HG03469 (cell line): Measurements from ENCODE around the gene PRKCE.

ENCODE experiments used
- ATAC-seq: cut with Tn5 transposase; IDR thresholded peaks from one replicate; pipeline ENCODE4 v1.9.1; 2021; ENCODE audit warnings: mild to moderate bottlenecking, moderate library complexity, moderate number of reproducible peaks; ENCODE audit not compliant: unreplicated experiment

PRKCE gene

DNA sequence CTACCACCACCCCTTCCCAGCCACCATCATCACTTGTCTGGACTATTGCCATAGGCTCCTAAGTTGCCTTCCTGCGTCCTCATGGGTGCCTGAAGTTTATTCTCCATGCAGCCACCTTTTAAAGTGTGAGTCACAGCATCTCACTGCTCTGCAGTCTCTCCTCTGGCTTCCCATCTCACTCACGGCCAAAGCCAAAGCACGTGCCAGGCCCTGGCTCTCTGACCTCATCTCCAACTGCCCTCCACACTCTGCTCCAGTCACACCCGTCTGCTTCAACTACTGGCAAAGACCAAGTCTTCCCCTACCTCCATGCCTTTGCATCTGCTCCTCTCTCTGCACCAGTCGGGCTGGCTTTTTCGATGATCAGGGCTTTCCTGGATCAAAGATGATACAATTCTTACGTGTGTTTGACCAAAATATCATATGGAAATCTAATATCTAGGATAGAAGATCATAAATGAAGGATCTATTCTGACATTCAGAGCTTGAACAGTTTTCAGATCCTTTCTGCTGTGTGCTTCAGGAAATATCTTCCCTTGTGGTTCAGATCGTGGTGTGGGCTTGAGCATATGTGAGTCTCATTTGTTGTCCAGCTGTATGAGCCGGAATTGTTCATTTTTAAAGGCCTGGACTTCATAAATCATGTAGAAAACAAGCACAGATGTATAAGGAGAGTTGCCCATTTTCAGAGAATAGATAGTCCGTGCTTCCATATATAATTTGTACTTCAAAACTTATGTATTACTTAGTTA lies 175.6 kb downstream of the PRKCE start:
- no peak for ATAC-seq

DNA sequence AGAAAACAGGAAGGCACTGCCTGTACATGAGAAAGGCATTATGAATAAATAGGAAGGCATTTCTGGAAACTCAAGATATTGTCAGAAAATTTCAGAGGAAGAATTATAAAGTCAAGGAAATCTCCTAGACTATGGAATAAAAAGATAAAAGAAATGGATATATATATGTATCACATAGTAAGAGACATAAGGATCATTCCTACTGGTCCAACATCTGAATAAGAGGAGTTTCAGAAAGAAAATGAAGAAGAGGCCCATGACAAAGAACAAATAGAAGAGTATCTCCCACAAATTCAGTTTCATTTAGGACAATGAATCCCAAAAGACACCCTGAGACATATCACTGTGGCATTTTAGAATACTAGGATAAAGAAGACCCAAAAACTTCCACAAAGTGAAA lies 178.8 kb downstream of the PRKCE start:
- no peak for ATAC-seq

DNA sequence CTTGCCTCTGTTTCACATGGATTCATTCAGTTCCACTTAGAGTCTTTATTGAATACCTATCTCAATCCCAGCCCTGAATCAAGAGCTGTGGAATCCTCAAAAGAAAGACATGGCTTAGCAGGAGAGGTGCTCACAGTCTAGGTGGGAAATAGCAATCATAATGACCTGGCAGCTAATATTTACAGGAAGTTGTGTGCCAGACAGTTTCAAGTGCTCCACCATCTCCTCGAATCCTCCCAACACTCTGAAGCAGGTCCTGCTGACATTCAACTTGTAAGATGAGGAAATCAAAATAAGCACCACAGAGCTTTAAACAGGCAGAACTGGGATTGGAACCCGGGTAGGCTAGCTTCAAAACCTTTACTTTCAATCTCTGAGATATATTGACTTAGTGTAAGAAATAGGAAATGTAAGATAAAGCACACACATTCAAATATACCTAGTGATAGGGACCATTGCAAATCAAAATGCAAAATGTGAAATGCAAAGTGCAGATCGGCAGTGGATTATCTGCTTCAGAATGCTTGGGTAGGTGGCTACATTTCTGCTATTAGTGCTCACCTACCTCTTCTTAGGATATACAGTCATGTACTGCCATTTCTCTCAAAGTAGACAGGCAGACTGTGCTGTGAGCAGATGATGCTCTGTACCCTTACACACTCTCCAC lies 182.0 kb downstream of the PRKCE start:
- ATAC-seq: no peak

DNA sequence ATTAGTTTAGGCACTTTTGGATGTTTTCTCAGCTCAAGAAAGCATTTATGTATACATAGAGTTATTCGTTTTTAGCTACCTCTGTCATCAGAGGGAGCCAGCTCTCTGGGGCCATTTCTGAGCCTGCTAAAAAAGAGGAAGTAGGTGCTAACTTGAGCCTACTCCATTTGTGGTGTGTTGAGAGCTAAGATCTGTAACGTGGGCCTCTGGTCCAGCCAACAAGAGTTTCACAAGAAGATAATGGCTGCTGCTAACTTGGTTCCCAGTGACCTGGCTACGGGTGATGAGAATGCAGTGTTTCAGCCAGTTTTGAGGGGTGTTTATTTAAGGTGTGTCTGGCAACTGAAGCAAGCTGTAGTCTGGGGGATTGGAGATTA lies 182.5 kb downstream of the PRKCE start:
- ATAC-seq: peak; percentile 82

DNA sequence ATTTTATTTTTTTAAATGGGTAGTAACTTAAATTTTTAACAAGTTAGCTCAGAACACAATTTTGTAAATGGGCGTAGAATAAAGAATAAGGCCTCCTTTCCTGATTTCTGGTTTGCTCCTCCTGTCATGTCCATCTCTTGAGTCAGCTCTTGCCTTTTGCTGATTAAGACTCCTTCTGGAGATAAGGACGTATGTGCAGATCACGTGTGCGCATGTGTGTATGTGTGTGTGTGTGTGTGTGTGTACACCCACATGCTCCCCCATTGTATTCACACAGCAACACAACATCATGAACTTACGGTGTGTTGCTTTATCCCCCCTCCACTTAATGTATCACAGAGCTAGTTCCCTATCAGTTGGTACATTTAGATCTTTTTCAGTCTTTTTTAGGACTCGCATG lies 182.9 kb downstream of the PRKCE start:
- no peak for ATAC-seq

DNA sequence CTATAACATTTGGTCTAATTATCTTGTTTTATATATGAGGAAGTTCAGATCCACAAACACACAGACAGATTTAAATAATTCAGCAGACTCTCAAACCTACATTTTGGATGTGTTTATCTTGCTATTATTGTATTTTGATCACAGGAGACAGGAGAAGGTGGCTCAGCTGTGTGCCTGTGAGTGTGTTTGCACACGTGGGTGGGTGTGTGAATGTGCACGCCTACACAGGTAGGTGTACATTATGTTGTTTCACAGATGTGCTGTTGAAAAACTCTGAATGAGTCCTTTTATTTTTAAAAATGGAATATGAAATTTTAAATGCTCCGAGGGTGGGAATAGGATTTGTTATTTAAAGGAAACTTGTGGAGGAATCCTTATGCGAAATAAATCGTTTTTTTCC lies 183.4 kb downstream of the PRKCE start:
- ATAC-seq: no peak

DNA sequence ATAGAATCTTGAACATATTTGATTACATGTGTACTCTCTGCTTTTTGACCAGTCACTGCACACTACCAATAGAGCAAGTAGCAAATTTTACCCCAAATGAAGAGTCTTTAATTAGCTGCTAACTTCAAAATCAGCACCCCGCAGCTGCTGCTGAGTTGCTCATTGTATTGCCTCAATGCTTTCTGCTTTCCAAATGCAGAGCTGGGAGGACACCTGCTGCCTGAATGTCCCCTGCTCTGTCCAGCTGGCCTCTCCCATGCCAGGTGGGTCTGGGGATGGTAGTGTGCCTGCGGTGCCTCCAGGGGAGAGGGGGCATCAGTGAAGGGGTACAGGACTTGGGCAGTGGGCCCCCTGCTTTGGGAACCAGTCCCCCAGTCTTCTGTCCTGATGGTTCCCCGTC lies 184.8 kb downstream of the PRKCE start:
- ATAC-seq: no peak

DNA sequence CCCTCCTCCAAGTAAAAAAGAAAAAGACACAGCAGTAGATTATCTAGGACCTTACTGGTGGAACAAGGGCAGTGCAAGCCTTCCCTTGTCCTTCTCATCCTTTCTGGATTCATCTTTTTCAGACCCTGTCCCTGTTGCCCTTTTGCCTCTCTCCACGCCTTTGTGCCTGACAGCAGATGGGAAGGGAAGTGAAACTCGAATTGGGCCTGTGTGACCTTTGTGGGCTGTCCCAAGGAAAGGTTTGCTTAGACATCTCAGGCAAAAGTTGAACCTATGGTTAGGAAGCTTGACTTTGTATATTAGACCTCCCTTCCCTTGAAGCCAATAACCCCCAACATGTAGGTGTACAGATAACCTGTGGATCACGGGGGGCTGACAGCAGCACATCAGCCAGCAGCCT lies 185.3 kb downstream of the PRKCE start:
- no peak for ATAC-seq

DNA sequence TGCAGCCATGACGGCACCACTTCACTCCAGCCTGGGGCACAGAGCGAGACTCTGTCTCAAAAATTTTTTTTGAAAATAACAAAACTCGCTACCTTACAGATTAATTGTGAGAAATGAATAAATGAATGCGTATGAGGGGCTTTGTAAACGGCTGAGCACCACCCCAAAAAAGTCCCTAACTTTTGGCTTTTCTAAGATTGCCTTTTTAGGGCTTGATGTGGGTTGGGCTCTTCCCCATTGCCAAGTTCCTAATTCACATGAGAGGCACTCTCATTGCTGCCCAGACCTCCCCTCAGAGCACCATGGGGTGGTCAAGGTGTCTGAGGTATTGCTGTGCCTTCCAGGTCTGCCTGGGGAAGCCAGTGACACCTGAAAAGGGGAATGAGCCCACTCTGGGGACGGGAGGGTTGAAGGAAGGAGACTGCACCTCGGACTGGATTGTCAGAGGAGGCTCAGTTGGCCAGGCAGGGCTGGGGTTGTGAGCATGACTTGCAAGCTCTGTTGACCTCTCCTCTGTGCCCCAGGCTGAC lies 186.4 kb downstream of the PRKCE start:
- ATAC-seq: no peak

DNA sequence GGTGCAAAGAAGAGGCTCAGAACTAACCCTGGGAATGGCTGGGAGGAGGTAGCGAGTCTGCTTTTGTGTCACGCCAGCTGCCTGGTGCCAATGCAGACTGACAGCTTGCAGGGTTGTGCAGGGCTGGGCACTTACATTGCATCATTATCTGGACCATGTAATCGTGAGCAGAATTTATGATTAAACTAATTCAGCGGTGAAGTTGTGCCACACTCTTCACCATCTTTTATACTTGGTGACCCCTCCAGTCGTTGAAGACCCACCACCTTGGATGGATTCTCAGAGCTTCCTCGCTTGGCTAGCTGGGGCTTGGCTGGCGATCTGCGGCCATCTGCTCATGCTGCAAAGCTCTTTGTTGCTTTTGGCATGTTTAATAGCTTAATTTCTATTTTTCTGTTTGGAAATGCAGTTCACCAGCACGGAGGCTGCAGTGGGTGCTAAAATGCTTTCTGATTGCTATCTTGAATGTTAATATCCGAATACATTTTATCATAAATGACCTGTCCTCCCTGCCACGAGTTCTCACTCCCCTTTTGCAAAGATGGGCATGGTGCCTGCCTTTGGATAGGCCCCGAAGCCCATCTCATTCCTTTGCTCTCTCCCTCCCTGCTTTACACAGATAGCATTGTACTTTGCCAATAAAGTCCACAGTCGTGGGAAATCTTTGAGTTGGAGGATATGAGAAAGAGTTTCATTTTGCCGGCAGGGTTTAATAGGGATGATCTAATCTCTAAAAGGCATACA lies 188.2 kb downstream of the PRKCE start:
- ATAC-seq: no peak

DNA sequence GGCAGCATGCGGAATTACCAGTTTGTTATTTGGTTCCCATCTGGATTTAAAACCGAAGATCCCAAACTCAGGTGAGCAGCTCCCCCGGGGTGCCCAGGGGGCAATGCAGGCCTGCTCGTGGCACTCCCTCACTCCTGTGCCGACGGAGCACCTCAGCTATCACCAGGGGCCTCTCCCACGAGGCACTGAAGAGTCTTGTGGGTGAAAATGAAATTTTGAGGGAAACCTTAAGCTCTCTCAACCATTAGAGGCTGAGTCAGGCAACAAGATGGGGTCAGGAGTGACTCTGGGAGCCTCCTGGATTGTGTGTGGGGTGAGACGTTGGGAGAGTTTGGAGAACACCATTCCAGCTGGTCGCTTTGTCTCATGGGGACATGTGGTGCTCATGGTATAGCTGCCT lies 189.0 kb downstream of the PRKCE start:
- ATAC-seq: no peak

DNA sequence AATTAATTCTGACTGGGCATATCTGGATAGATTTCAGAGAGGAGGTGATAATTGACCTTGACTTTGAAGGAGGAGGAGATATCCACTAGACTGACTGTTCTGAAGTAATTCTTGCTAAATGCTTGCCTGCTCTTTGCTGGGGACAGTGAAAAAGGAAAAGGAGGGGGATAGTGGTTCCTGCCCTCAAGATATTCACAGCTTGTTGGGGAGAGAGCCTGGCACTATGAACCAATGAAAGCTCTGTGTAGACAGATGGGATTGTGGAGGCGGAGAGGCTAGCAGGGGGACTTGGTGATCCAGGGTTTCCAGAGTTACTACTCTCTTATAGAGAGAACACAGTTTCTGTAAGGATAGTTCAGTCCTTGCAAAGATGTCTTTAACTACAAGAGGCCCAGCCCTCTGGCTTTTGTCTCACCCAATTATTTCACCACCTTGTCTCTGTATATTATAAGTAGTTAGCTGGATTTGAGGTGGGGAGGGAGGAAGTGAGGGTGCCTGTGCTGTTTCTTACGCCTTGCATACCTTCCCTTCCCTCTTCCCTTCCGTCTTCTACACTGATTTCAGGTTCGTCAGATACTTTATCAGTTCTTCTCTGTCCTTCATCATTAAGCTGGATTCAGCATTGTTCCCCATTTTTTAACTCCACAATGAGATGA lies 190.4 kb downstream of the PRKCE start:
- no peak for ATAC-seq

DNA sequence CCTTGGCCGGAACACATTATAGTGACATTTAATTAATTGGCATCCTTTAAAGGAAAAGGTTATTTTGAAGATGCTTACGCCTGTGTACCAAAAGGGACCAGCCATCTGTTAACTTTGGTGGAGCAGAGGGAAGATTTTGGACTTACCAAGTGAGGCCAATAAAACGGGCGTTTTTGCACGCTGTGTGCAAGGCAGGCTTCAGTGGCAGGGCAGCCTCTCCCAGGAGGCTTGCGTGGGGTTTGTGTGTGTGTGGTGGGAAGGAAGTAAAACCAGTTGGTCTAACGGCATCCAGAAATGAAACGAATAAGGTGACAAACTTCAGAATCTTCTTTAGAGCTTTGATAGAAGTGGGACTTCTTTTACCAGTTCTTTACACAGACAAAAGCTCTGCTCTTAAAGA lies 191.7 kb downstream of the PRKCE start:
- ATAC-seq: peak; percentile 48

DNA sequence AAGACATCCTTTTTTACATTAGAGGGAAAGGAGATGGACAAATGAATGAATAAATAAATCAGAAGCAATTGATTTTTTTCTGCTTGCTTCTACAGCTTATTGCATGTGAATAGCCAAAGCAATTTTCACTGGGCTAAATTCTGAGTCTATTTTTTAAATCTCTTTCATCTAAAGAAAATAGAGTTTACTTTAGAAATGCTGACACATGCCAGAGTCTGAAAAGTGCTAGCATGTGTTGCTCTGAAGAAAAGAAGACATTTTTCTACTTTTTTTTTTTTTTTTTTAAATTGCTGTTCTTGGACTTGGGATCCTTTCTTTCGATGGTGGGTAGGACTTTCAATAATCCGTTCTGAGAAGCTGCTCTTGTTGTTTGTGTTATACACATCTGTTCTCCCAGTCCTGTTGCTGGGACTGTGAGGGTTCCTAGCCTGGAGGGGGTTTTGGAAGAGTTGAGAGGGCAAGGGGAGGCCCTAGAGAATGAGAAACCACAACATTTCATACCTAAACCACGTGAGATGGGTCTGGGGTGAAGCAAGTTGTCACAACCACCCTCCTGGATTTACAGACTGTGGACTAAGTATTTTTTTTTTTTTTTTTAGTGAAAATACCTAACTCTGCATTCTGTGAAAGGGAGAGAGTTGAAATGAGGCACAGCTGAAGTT lies 193.5 kb downstream of the PRKCE start:
- no peak for ATAC-seq

DNA sequence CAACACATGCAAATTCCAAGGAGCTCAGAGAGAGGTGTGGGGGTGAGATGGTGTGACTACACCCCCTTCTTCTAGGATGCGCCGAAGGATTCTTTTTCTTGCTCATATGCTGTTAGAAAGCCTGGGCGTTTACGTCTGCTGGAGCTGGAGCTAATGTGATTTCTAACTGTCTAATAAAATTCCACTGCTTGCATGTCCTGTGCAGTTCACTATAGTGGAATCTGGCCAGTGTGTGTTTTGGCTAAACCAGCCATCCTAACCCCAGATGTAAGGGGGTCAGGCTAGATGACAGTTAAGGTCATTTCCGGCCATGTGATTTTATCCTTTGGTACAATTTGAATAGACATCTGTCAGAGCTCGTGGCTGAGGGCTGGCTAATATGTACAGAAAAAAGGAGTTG lies 194.1 kb downstream of the PRKCE start:
- no peak for ATAC-seq

DNA sequence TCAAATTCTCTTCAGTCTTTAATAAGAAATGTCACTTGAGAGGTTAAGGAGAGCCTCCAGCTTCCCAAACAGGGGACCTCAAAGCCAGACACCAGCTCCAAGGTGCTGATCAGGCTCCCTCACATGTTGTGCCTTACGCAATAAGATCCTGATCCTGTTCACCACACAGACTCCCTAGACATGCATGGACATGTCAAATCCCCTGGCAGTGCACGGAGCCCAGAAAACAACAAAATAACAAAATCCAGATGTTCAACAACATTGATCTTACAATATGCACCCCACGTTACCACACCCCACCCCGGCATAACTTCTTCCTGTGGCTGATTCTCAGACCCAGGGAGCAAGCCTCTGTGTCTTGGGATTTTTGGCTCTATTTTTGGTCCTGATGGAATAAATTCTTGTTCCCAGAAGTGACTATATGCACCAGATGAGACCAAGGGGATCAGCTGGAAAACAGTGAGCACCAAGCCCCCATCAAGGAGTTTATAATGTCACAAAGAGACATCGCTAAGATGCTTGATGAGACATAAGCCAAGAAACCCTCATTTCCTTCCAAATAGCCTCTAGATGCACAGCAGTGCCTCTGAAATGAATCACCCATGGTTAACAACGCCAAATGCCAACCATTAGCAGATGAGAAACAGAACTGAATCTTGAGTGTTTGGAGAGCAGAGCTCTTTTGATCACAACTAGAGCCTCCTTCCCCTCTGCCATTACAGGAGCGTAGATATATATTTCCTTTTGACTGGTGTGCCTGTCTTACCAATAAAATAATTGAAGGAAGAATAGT lies 198.2 kb downstream of the PRKCE start:
- no peak for ATAC-seq

DNA sequence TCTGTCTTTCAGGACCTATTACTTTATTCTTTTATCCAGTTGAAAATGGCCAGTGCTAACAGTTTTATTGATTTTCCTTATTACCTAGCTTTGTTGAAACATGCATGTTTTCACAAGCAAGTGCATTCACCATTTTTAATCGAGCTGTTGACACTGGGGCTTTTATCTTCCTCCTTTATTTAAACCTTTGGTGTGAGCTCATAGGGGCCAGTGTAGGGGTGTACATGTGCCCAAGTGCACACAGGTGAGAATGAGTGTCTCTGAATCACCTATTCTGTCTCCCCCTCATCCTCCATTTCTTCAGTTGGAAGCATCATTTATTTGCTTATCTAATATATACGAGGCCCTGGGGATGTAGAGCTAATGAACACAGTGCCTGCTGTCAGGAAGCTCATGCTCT lies 199.1 kb downstream of the PRKCE start:
- ATAC-seq: no peak

DNA sequence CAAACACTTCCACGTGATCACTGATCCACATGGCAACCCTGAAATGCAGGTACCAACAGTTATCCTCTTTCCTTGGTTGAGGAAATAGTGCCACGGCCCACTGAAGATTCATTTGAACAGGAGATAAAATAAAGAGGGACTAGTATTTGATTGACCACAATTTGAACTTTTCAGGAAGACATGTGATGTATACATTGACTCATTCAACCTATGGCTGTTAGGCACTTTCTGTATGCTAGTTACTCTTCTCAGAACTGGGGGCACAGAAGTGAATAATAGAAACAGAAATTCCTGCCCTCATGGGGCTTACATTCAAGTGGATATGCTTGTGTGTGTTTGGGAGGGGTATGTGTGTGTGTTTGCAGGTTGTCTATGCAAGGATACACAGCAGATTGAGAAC lies 199.6 kb downstream of the PRKCE start:
- no peak for ATAC-seq

DNA sequence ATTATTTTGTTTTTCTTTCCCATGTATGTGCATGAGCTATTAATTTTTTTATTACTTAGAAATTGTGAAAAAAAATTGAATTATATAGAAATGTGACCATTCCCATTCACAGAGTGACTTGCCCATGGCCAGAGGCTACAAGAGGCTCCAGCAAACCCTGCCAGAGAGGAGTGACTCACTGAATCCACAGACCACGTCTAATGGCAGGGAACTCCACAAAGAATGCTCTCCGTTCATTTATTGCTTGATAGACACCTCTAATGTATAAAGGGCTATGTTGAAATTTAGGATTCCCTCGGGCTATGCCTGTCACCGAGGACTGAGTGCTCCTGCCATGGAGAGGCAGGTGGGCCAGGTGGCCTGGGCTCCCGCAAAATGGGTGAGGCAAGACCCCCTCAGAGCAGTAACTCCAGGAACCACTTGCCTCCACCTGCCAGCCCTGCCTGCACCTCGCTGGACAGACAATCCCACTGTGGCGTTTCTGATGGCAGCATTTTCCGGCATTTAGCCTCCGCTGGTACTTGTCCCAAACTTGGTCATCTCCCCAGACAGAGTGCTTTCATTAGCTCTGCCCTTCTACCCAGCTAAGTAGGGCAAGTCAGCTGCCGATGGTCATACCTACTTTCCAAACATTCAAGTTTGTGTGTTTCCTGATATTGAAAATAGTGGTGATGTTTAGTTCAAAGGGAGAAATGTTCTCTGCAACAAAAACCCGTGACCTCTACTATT lies 200.3 kb downstream of the PRKCE start:
- ATAC-seq: no peak
